ENCODE measurements around the gene EPS8L3. TPM values are rescaled to one million over a fixed set of nuclear protein-coding genes. Genes with fewer than 3 reads are reported as not detected.
"Not testable (repeated sequence)": the region's sequence is repeated elsewhere in the genome, so short reads cannot be mapped to it uniquely, and the experiment has no call there.

The EPS8L3 gene
- total RNA-seq, 4 donors from 2014 or later, result not detected

DNA sequence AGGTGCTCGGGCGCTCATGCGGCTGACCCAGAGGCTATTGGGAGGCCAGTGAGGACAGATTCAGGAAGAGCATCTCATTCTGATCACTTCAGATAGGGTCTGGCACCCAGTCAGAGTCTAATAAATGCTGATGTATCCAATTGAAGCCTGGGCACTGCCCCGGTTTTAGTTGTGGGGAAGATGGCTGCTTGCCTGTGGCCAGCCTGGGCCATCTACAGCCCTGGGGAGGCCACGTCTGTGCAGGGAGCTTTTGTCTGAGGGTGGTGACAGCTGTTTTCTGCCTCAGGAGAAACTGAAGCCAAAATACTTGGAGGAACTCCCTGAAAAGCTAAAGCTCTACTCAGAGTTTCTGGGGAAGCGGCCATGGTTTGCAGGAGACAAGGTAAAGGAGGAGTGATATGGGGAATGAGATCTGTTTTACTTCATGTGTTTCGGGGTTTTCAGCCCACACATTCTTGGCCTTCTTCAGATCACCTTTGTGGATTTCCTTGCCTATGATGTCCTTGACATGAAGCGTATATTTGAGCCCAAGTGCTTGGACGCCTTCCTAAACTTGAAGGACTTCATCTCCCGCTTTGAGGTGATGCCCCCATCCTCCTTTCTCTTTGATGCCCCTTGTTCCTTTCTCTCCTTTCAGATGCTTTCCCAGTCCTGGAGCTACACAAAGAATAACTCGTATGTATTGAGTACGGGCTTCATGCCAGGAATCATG lies 48.9 kb downstream of the EPS8L3 start:
- H3K27ac ChIP-seq, result no peak overlapping the region
- H3K4me1 ChIP-seq, result peaks cover 0 to 3% of the 10 kb centered on the region in 2 donors
- no peaks in the 10 kb centered on the region for H3K9me3 ChIP-seq
- no peaks in the 10 kb centered on the region for H3K36me3 ChIP-seq
- WGBS, 2 donors, result 89 to 97% methylated on average over 12 of the region's 12 CpGs
- H3K4me3 ChIP-seq (replicated peaks in 1 of 3), result no peak overlapping the region
- TF ChIP-seq, protein P1, sequence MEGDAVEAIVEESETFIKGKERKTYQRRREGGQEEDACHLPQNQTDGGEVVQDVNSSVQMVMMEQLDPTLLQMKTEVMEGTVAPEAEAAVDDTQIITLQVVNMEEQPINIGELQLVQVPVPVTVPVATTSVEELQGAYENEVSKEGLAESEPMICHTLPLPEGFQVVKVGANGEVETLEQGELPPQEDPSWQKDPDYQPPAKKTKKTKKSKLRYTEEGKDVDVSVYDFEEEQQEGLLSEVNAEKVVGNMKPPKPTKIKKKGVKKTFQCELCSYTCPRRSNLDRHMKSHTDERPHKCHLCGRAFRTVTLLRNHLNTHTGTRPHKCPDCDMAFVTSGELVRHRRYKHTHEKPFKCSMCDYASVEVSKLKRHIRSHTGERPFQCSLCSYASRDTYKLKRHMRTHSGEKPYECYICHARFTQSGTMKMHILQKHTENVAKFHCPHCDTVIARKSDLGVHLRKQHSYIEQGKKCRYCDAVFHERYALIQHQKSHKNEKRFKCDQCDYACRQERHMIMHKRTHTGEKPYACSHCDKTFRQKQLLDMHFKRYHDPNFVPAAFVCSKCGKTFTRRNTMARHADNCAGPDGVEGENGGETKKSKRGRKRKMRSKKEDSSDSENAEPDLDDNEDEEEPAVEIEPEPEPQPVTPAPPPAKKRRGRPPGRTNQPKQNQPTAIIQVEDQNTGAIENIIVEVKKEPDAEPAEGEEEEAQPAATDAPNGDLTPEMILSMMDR (IDR thresholded peaks at IDR 0.05), result no peak
- TF ChIP-seq POLR2A (IDR thresholded peaks at IDR 0.05), result no peak
- no peaks in the 10 kb centered on the region for H3K27me3 ChIP-seq
- DNase-seq, result no peak
- intact Hi-C loops (cut with DNase I), result no loop called here

DNA sequence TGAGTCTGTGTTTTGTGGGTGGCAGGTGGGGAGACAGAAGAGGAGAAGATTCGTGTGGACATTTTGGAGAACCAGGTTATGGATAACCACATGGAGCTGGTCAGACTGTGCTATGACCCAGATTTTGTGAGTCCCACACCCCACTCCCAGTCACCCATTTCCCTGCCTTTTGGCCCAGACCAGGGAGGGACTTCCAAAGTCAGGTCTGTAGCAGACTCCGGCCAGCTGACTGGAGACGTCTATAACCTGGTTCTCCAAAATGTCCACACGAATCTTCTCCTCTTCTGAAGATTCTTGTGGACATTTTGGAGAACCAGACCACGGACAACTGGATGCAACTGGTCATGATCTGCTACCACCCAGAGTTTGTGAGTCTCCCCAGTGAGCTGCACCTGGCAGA lies 50.1 kb downstream of the EPS8L3 start:
- WGBS, 2 donors, result 95 to 96% methylated on average over 5 of the region's 5 CpGs
- H3K9me3 ChIP-seq, result no peaks in the 10 kb centered on the region
- DNase-seq, result no peak
- H3K4me3 ChIP-seq (replicated peaks in 1 of 3), result no peak overlapping the region
- H3K27me3 ChIP-seq, result no peaks in the 10 kb centered on the region
- no peaks in the 10 kb centered on the region for H3K36me3 ChIP-seq
- H3K27ac ChIP-seq, result no peak overlapping the region
- TF ChIP-seq POLR2A (IDR thresholded peaks at IDR 0.05), result no peak
- TF ChIP-seq, protein P1 (IDR thresholded peaks at IDR 0.05), result no peak
- peaks cover 0 to 3% of the 10 kb centered on the region in 2 donors for H3K4me1 ChIP-seq
- intact Hi-C loops (cut with DNase I), result no loop called here

DNA sequence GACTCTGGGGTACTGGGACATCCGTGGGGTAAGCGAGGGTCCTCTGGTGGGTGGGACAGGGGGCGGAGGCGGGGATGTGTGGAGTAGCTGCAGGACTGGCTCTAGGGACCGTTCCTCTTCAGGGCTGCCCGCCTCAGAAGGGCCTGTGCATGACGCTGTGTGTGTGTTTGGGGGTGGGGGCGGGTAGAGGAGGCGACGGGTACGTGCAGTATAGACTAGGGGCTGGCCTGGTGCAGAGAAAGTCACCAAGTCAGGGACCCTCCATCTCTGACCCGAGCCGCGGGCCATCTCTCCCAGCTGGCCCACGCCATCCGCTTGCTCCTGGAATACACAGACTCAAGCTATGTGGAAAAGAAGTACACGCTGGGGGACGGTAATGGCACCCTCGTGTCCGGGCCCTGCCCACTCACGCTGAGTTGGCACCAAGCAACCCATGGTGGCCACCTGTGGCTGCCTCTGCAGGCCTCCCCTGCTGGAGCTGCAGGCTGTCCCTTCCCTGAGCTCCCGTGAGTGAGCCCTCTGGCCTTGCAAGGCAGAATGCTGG lies 51.3 kb downstream of the EPS8L3 start:
- H3K27ac ChIP-seq, result no peak overlapping the region
- TF ChIP-seq, protein P1 (IDR thresholded peaks at IDR 0.05), result no peak
- no peak for TF ChIP-seq POLR2A (IDR thresholded peaks at IDR 0.05)

DNA sequence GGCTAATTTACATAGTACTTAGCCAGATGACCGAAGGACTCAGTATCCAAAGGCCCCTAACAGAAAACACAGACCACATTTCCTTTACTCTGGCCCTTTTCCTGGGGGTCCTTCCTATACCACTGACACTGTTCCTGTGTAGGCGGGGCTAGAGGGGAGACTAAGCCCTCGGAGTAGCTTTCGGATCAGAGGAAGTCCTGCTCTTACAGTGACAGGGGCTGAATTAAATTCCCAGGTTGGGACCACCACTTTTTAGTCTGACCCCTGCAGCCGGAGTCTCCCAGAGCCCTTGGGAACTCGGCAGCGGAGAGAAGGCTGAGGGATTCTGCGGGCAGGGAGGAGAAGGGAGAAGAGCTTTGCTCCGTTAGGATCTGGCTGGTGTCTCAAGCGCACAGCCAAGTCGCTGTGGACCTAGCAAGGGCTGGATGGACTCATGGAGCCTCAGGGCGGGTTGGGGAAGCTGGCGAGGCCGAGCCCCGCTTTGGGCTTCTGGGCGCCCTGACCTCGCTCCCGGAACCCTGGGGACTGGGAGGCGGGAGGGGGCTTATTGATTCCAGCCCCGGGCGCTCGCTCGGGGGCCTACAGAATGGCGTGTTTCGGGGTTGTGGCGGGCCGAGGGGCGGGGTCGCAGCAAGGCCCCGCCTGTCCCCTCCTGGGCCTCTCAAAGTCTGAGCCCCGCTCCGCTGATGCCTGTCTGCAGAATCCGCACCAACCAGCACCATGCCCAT lies 52.0 kb downstream of the EPS8L3 start, which contains the start of gene GSTM5:
GSTM5 (plus strand) TSS at position 659 of the 728 bp plus-strand sequence; CDS start at position 721, 62 bp downstream.
- H3K36me3 ChIP-seq, DNase-seq: not testable (repeated sequence)

More for the DNA sequence above, 51.3 kb downstream of the EPS8L3 start:
- H3K4me3 ChIP-seq (replicated peaks in 1 of 3), result peak overlapping the region in 1 of 3 donors; percentile 12
- H3K27me3 ChIP-seq, result no peaks in the 10 kb centered on the region
- 54% methylated on average over 6 to 16 of the region's 22 CpGs for WGBS, 2 donors
- no peak for DNase-seq
- no peaks in the 10 kb centered on the region for H3K36me3 ChIP-seq
- H3K9me3 ChIP-seq, result no peaks in the 10 kb centered on the region
- H3K4me1 ChIP-seq, result peaks cover 0 to 3% of the 10 kb centered on the region in 2 donors
- intact Hi-C loops (cut with DNase I), result no loop called here

DNA sequence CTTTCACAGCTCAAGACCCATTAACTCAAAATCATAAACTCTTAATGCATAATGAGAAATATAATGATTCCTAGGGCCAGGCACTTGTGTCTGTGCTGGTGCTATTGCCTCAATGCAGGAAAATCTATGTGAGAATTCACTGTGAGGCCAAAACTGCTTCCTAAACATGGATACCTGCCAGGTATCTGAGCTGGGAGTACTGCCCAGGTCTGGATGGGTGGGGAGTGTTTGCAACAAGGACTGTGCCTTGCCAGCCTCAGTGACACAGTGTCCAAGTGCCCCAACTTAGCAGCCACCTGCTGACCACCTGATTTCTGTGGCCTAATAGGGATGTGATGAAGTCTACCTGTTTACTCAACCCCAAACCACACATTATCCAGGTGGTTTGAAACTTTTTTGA lies 53.9 kb downstream of the EPS8L3 start:
- H3K9me3 ChIP-seq; H3K36me3 ChIP-seq; intact Hi-C loops (cut with DNase I); H3K27me3 ChIP-seq; DNase-seq; H3K27ac ChIP-seq; H3K4me1 ChIP-seq; H3K4me3 ChIP-seq (replicated peaks in 1 of 3): not testable (repeated sequence)

More for the DNA sequence above, 52.0 kb downstream of the EPS8L3 start, which contains the start of gene GSTM5:
- H3K27me3 ChIP-seq; H3K9me3 ChIP-seq; intact Hi-C loops (cut with DNase I); H3K27ac ChIP-seq; H3K4me1 ChIP-seq: not testable (repeated sequence)
- WGBS, 2 donors, result 39 to 53% methylated on average over 8 to 19 of the region's 33 CpGs
- H3K4me3 ChIP-seq (replicated peaks in 1 of 3), result peak within 1 kb of the TSS in 1 of 3 donors; percentile 12

DNA sequence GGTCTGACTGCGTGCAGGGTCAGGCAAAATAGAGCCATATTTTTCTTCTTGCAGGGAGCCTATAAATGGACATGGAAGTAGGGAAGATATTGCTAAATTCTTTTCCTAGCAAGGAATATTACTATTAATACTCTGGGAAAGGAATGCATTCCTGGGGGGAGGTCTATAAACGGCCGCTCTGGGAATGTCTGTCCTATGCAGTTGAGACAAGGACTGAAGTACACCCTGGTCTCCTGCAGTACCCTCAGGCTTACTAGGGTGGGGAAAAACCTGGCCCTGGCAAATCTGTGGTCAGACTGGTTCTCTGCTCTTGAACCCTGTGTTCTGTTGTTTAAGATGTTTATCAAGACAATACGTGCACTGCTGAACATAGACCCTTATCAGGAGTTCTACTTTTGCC lies 54.8 kb downstream of the EPS8L3 start:
- intact Hi-C loops (cut with DNase I); H3K4me1 ChIP-seq; H3K9me3 ChIP-seq; H3K27me3 ChIP-seq; H3K36me3 ChIP-seq; H3K27ac ChIP-seq; DNase-seq; H3K4me3 ChIP-seq (replicated peaks in 1 of 3): not testable (repeated sequence)
- 62 to 73% methylated on average over 4 of the region's 4 CpGs for WGBS, 2 donors
